IMR-90 (cell line): ENCODE measurements around the gene GCSH. TPM values are rescaled to one million over a fixed set of nuclear protein-coding genes. Genes with fewer than 3 reads are reported as not detected.

Experiments used
- ATAC-seq: fragments of 200-7000 bp; cut with Tn5 transposase; 2 replicates; pipeline ENCODE4 v1.9.1; 2020; ENCODE audit warnings: low read depth, mild to moderate bottlenecking, moderate library complexity
- BruUV-seq: library from RNA; stranded (reverse); fragments of 400-500 nt; replicated peaks from 2 replicates; lab custom pipeline; 2021; lab: Mats Ljungman, UMichigan
- CTCF ChIA-PET: fragments of 300-600 bp; formaldehyde crosslinking; extraction: SDS; loops from one replicate; lab custom pipeline; 2021; ENCODE audit warnings: antibody characterized with exemption; lab: Yijun Ruan, JAX
- POLR2A ChIA-PET: fragments of 300-600 bp; sonication (Branson Sonifier 250); formaldehyde crosslinking; loops from one replicate; lab custom pipeline; 2022; ENCODE audit warnings: antibody characterized with exemption; ENCODE audit not compliant: unreplicated experiment; lab: Charles Lee
- DNase-seq: peaks from one replicate; pipeline ENCODE4 v3.0.0; 2013
- H2AFZ ChIP-seq: replicated peaks from 2 replicates; pipeline ENCODE3; 2013; ENCODE audit warnings: low read length, mild to moderate bottlenecking; ENCODE audit not compliant: poor library complexity
- H2AK5ac ChIP-seq: 2 replicates; pipeline ENCODE4 v1.6.1; 2013; ENCODE audit warnings: low read depth, low read length, inconsistent platforms
- H2AK9ac ChIP-seq: replicated peaks from 2 replicates; pipeline ENCODE3; 2013; ENCODE audit warnings: mild to moderate bottlenecking, low read depth, low read length, moderate library complexity; ENCODE audit not compliant: poor library complexity
- H2BK120ac ChIP-seq: 2 replicates; pipeline ENCODE4 v1.6.1; 2013; ENCODE audit warnings: low read depth, low read length, inconsistent platforms
- H2BK15ac ChIP-seq: 3 replicates; pipeline ENCODE4 v1.6.1; 2013; ENCODE audit warnings: low read depth, low read length, inconsistent platforms
- H2BK20ac ChIP-seq: 2 replicates; pipeline ENCODE4 v1.6.1; 2013; ENCODE audit warnings: low read depth, mild to moderate bottlenecking, inconsistent platforms, low read length, moderate library complexity
- H2BK5ac ChIP-seq: 2 replicates; pipeline ENCODE4 v1.6.1; 2013; ENCODE audit warnings: mild to moderate bottlenecking, low read depth, low read length, inconsistent platforms; ENCODE audit not compliant: poor library complexity, severe bottlenecking
- H3K14ac ChIP-seq: replicated peaks from 2 replicates; pipeline ENCODE4 v1.6.1; 2013; ENCODE audit warnings: low read depth, low read length, inconsistent platforms
- H3K18ac ChIP-seq: 2 replicates; pipeline ENCODE4 v1.6.1; 2013; ENCODE audit warnings: low read depth, low read length, control low read depth
- H3K23ac ChIP-seq: 2 replicates; pipeline ENCODE4 v1.6.1; 2013; ENCODE audit warnings: low read depth, low read length, inconsistent platforms
- H3K27ac ChIP-seq: 2 replicates; pipeline ENCODE4 v1.5.1; 2013; ENCODE audit warnings: mild to moderate bottlenecking, control low read depth, low read length; ENCODE audit not compliant: insufficient read depth
- H3K27me3 ChIP-seq: 2 replicates; pipeline ENCODE4 v1.6.1; 2013; ENCODE audit warnings: low read length; ENCODE audit not compliant: control insufficient read depth, insufficient read depth
- H3K36me3 ChIP-seq: 2 replicates; pipeline ENCODE4 v1.6.1; 2013; ENCODE audit warnings: low read length, mixed read lengths; ENCODE audit not compliant: control insufficient read depth, insufficient read depth
- H3K4ac ChIP-seq: 2 replicates; pipeline ENCODE4 v1.6.1; 2013; ENCODE audit warnings: low read depth, low read length, inconsistent platforms
- H3K4me1 ChIP-seq: 2 replicates; pipeline ENCODE4 v1.6.1; 2013; ENCODE audit warnings: low read length, mixed read lengths; ENCODE audit not compliant: control insufficient read depth, insufficient read depth
- H3K4me2 ChIP-seq: 2 replicates; pipeline ENCODE4 v1.6.1; 2013; ENCODE audit warnings: low read depth, mild to moderate bottlenecking, control low read depth, low read length, moderate library complexity
- H3K4me3 ChIP-seq: 2 replicates; pipeline ENCODE4 v1.5.1; 2013; ENCODE audit warnings: low read depth, mild to moderate bottlenecking, control low read depth, low read length, moderate library complexity; ENCODE audit not compliant: insufficient read depth
- H3K56ac ChIP-seq: 2 replicates; pipeline ENCODE4 v1.6.1; 2013; ENCODE audit warnings: low read length, inconsistent platforms; ENCODE audit not compliant: insufficient read depth; ENCODE audit errors: extremely low read depth
- H3K79me1 ChIP-seq, 2 experiments: 2 replicates each; pipeline ENCODE4 v1.6.1; 2013; ENCODE audit warnings: low read length in 2 of 2, inconsistent platforms in 1 of 2, low read depth in 1 of 2
- H3K9ac ChIP-seq: 2 replicates; pipeline ENCODE4 v1.6.1; 2013; ENCODE audit warnings: low read depth, low read length, control low read depth
- H3K9me1 ChIP-seq: 2 replicates; pipeline ENCODE4 v1.6.1; 2013; ENCODE audit warnings: low read length, inconsistent platforms; ENCODE audit not compliant: insufficient read depth
- H3K9me3 ChIP-seq: 2 replicates; pipeline ENCODE4 v1.6.1; 2013; ENCODE audit warnings: low read length; ENCODE audit not compliant: control insufficient read depth, insufficient read depth
- H4K20me1 ChIP-seq: 2 replicates; pipeline ENCODE4 v1.6.1; 2013; ENCODE audit warnings: low read length, inconsistent platforms; ENCODE audit not compliant: insufficient read depth
- H4K5ac ChIP-seq: 2 replicates; pipeline ENCODE4 v1.6.1; 2013; ENCODE audit warnings: mild to moderate bottlenecking, low read depth, low read length, control low read depth
- H4K8ac ChIP-seq, 2 experiments: 2 replicates each; pipeline ENCODE4 v1.6.1; 2013; ENCODE audit warnings: low read depth in 2 of 2, low read length in 2 of 2, control low read depth in 1 of 2, inconsistent platforms in 1 of 2
- H4K91ac ChIP-seq: 2 replicates; pipeline ENCODE4 v1.6.1; 2013; ENCODE audit warnings: low read depth, low read length, inconsistent platforms; ENCODE audit not compliant: insufficient read depth
- CEBPB ChIP-seq: IDR thresholded peaks from 2 replicates; pipeline ENCODE4 v1.6.1; 2012; ENCODE audit warnings: low read depth, low read length, improper control_type of control experiment
- CHD1 ChIP-seq: IDR thresholded peaks from 2 replicates; pipeline ENCODE4 v1.6.1; 2012; ENCODE audit warnings: low read depth, low read length, improper control_type of control experiment
- FOS ChIP-seq: fragments of 150-350 bp; IDR thresholded peaks from 2 replicates; pipeline ENCODE4 v1.6.1; 2016; ENCODE audit warnings: low read depth, low read length
- MAFK ChIP-seq: IDR thresholded peaks from 2 replicates; pipeline ENCODE4 v1.6.1; 2012; ENCODE audit warnings: low read depth, low read length, improper control_type of control experiment
- MAZ ChIP-seq: IDR thresholded peaks from 2 replicates; pipeline ENCODE4 v1.6.1; 2012; ENCODE audit warnings: low read depth, mild to moderate bottlenecking, low read length, improper control_type of control experiment, moderate library complexity, borderline replicate concordance
- MXI1 ChIP-seq: IDR thresholded peaks from 2 replicates; pipeline ENCODE4 v1.6.1; 2012; ENCODE audit warnings: low read depth, mild to moderate bottlenecking, low read length, moderate library complexity, borderline replicate concordance
- NFE2L2 ChIP-seq: fragments of 150-350 bp; IDR thresholded peaks from 2 replicates; pipeline ENCODE4 v1.6.1; 2016; ENCODE audit warnings: low read depth, mild to moderate bottlenecking, low read length
- POLR2A ChIP-seq: IDR thresholded peaks from 2 replicates; pipeline ENCODE4 v1.6.1; 2012; ENCODE audit warnings: mild to moderate bottlenecking, low read depth, low read length
- RAD21 ChIP-seq: IDR thresholded peaks from 2 replicates; pipeline ENCODE4 v1.6.1; 2012; ENCODE audit warnings: low read length, improper control_type of control experiment
- RCOR1 ChIP-seq: IDR thresholded peaks from 2 replicates; pipeline ENCODE4 v1.6.1; 2012; ENCODE audit warnings: mild to moderate bottlenecking, low read length, improper control_type of control experiment; ENCODE audit not compliant: insufficient replicate concordance
- RFX5 ChIP-seq: IDR thresholded peaks from 2 replicates; pipeline ENCODE4 v1.8.0; 2012; ENCODE audit warnings: low read depth, mild to moderate bottlenecking, low read length, moderate library complexity
- SMC3 ChIP-seq: fragments of 150-350 bp; IDR thresholded peaks from 2 replicates; pipeline ENCODE4 v1.6.1; 2016; ENCODE audit warnings: low read depth, mild to moderate bottlenecking, antibody characterized with exemption, low read length, moderate library complexity
- WGBS, 2 experiments: methylation state at CpG; one replicate each; pipeline versions ENCODE4 v1.1.5 to v1.1.7; 2013; ENCODE audit warnings: missing lambda C conversion rate in 2 of 2; ENCODE audit not compliant: insufficient read length in 1 of 2; ENCODE audit errors: extremely low coverage in 2 of 2; 5-methylcytosine and 5-hydroxymethylcytosine counted together
- dilution Hi-C: fragments of 300-500 bp; cut with HindIII; formaldehyde crosslinking; loops from one replicate; pipeline ENCODE4 v1.14.3; 2018; ENCODE audit warnings: low sequenced_read_pairs; ENCODE audit not compliant: unreplicated experiment
- in situ Hi-C: fragments of 300-500 bp; cut with MboI; formaldehyde crosslinking; loops from 3 replicates; pipeline ENCODE4 v1.14.3; 2019; ENCODE audit warnings: low sequenced_read_pairs, inconsistent platforms, mixed read lengths
- intact Hi-C: fragments of 100-400 bp; cut with micrococcal nuclease; formaldehyde crosslinking; loops from 2 replicates; pipeline ENCODE4 v1.10.0; 2022
- polyA plus RNA-seq, 3 experiments: library from polyadenylated mRNA; depleted of rRNA; stranded (reverse); fragments of >200 nt; gene quantifications; 2 replicates each; pipeline ENCODE4 v1.2.3, GENCODE V29; 2012; ENCODE audit warnings: low replicate concordance in 1 of 3
- total RNA-seq: library from RNA; depleted of rRNA; stranded (reverse); fragments of >200 nt; gene quantifications from 2 replicates; pipeline ENCODE4 v1.2.3, GENCODE V29; 2012
- TF ChIP-seq, protein P1 (sequence below): conservative IDR thresholded peaks from 2 replicates; pipeline ENCODE4 v1.5.1; 2012; ENCODE audit warnings: mild to moderate bottlenecking, low read depth, low read length, improper control_type of control experiment
- TF ChIP-seq, protein P2 (sequence below): fragments of 150-350 bp; IDR thresholded peaks from 2 replicates; pipeline ENCODE4 v1.6.1; 2017; ENCODE audit warnings: mild to moderate bottlenecking, antibody characterized with exemption, low read length, low read depth
- TF ChIP-seq, protein P3 (sequence below): fragments of 150-350 bp; IDR thresholded peaks from 2 replicates; pipeline ENCODE4 v1.6.1; 2016; ENCODE audit warnings: low read depth, mild to moderate bottlenecking, low read length, moderate library complexity, borderline replicate concordance

The GCSH gene
- total and polyA plus RNA-seq, 2 of the 4 experiments (the other 2 are of a cell fraction): 9.3 to 21.2 TPM

DNA sequence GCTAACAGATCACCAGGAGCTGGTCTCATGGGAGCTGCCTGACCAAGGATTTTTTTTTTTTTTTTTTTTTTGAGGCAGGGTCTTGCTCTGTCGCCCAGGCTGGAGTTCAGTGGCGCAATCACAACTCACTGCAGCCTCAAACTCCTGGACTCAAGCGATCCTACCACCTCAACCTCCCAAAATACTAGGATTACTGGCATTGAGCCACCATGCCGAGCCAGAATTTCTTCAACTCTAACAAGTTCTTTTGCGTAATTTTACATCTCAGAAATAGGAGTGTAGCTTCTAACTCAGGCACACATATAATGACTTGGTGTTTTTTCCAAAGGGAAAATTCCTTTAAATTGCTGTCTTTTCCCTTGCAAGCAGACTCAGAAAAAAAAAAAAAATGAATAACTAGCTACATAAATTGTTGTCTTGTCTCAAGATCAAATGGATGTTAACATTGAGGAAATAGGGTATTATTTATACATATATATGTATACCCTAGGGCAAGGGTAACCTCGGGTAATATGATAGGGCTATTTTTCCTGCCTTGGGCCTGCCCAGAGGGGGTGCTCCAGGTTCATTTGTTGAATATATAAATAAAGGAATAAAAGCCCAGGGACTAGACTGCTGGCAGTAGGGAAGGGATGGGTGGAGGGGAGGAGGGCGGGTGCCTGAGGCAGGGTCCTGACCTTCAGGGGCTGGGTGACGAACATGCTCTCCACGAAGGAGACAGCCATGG, 42.8 kb upstream of the GCSH start:
- Histone ChIP-seq H3K4me2 (no peak overlapping the region), H3K4ac (no peak overlapping the region), H3K79me1 (no peaks in the 10 kb centered on the region), H2BK5ac (no peak overlapping the region), H2BK15ac (no peak overlapping the region), H3K36me3 (no peaks in the 10 kb centered on the region), H3K27me3 (0 out of 2 replicates have a peak, but pooled peaks cover 2% of the 10 kb centered on the region), H3K9me3 (no peaks in the 10 kb centered on the region), H2AK9ac (no peak overlapping the region), H3K9me1 (no peaks in the 10 kb centered on the region), H4K91ac (no peak overlapping the region), H4K5ac (no peak overlapping the region), H2AK5ac (no peak overlapping the region), H4K8ac (no peak overlapping the region), H3K27ac (no peak overlapping the region), H3K56ac (no peak overlapping the region), H3K4me3 (no peak overlapping the region), H3K9ac (no peak overlapping the region), H2AFZ (no peak overlapping the region), H3K23ac (no peak overlapping the region), H2BK20ac (no peak overlapping the region), H2BK120ac (no peak overlapping the region), H3K4me1 (no peaks in the 10 kb centered on the region; the same call in 1 of the 2 replicates), H4K20me1 (no peaks in the 10 kb centered on the region), H3K18ac (no peak overlapping the region), H3K14ac (no peak overlapping the region)
- BruUV-seq: no TSS peak
- 60% methylated on average over 3 of the region's 9 CpGs; no CpG with 5 or more reads in 1 of the 2 experiments for WGBS, 2 experiments
- dilution Hi-C loops (no loop called here), in situ Hi-C loops (no loop called here), intact Hi-C loops (no loop called here)
- DNase-seq (no peak), ATAC-seq (no peak)
- ChIA-PET POLR2A (no interaction called here), CTCF (interaction anchor here (0.6 kb wide), 2 partner anchors 48 to 71 kb away, joined by 3 to 5 read pairs; no protein-coding TSS in a partner anchor)
- no peak for TF ChIP-seq CHD1
- TF ChIP-seq CEBPB: no peak
- TF ChIP-seq, protein P1, sequence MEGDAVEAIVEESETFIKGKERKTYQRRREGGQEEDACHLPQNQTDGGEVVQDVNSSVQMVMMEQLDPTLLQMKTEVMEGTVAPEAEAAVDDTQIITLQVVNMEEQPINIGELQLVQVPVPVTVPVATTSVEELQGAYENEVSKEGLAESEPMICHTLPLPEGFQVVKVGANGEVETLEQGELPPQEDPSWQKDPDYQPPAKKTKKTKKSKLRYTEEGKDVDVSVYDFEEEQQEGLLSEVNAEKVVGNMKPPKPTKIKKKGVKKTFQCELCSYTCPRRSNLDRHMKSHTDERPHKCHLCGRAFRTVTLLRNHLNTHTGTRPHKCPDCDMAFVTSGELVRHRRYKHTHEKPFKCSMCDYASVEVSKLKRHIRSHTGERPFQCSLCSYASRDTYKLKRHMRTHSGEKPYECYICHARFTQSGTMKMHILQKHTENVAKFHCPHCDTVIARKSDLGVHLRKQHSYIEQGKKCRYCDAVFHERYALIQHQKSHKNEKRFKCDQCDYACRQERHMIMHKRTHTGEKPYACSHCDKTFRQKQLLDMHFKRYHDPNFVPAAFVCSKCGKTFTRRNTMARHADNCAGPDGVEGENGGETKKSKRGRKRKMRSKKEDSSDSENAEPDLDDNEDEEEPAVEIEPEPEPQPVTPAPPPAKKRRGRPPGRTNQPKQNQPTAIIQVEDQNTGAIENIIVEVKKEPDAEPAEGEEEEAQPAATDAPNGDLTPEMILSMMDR: no peak
- no peak for TF ChIP-seq MAFK
- TF ChIP-seq NFE2L2: no peak
- TF ChIP-seq RFX5: no peak
- no peak for TF ChIP-seq POLR2A
- TF ChIP-seq, protein P2, sequence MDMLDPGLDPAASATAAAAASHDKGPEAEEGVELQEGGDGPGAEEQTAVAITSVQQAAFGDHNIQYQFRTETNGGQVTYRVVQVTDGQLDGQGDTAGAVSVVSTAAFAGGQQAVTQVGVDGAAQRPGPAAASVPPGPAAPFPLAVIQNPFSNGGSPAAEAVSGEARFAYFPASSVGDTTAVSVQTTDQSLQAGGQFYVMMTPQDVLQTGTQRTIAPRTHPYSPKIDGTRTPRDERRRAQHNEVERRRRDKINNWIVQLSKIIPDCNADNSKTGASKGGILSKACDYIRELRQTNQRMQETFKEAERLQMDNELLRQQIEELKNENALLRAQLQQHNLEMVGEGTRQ: no peak
- no peak for TF ChIP-seq MAZ
- TF ChIP-seq MXI1: no peak
- TF ChIP-seq, protein P3, sequence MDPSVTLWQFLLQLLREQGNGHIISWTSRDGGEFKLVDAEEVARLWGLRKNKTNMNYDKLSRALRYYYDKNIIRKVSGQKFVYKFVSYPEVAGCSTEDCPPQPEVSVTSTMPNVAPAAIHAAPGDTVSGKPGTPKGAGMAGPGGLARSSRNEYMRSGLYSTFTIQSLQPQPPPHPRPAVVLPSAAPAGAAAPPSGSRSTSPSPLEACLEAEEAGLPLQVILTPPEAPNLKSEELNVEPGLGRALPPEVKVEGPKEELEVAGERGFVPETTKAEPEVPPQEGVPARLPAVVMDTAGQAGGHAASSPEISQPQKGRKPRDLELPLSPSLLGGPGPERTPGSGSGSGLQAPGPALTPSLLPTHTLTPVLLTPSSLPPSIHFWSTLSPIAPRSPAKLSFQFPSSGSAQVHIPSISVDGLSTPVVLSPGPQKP: no peak
- no peak for TF ChIP-seq SMC3
- no peak for TF ChIP-seq RCOR1
- no peak for TF ChIP-seq RAD21
- no peak for TF ChIP-seq FOS
